HG02840 (cell line): Measurements from ENCODE around the gene LRRC72.
"Not testable (repeated sequence)": the region's sequence is repeated elsewhere in the genome, so short reads cannot be mapped to it uniquely, and the experiment has no call there.

Experiments
- ATAC-seq: cut with Tn5 transposase; IDR thresholded peaks from one replicate; pipeline ENCODE4 v1.9.1; 2021; ENCODE audit warnings: mild to moderate bottlenecking, moderate library complexity, moderate number of reproducible peaks; ENCODE audit not compliant: unreplicated experiment, low FRiP score

The LRRC72 gene

GRCh38 chr7:16526742-16527540, at the start of gene LRRC72:
TSS of gene LRRC72 (plus strand) at chr7:16526825. CDS start at chr7:16526953, 128 bp downstream.
- ATAC-seq = no peak

- no peak for ATAC-seq
Measured at GRCh38 chr7:16479161-16479560, 47.5 kb upstream of the LRRC72 start.

- no peak for ATAC-seq
Measured at GRCh38 chr7:16479591-16479990, 47.0 kb upstream of the LRRC72 start.

- ATAC-seq = no peak
Measured at GRCh38 chr7:16484453-16485158, 42.0 kb upstream of the LRRC72 start.

- no peak for ATAC-seq
Measured at GRCh38 chr7:16491148-16491547, 35.5 kb upstream of the LRRC72 start.

- no peak for ATAC-seq
Measured at GRCh38 chr7:16492513-16493062, 34.0 kb upstream of the LRRC72 start.

GRCh38 chr7:16493266-16493665, 33.4 kb upstream of the LRRC72 start:
- ATAC-seq = no peak

- ATAC-seq = no peak
Measured at GRCh38 chr7:16494551-16494950, 32.1 kb upstream of the LRRC72 start.

GRCh38 chr7:16494955-16495719, 31.5 kb upstream of the LRRC72 start:
- ATAC-seq = no peak

GRCh38 chr7:16498122-16498521, 28.5 kb upstream of the LRRC72 start:
- no peak for ATAC-seq

- no peak for ATAC-seq
Measured at GRCh38 chr7:16502303-16502702, 24.3 kb upstream of the LRRC72 start.

- no peak for ATAC-seq
Measured at GRCh38 chr7:16504019-16504418, 22.6 kb upstream of the LRRC72 start.

- ATAC-seq = not testable (repeated sequence)
Measured at GRCh38 chr7:16506422-16506821, 20.2 kb upstream of the LRRC72 start.

GRCh38 chr7:16509829-16510228, 16.8 kb upstream of the LRRC72 start:
- ATAC-seq = no peak

GRCh38 chr7:16511314-16511713, 15.3 kb upstream of the LRRC72 start:
- ATAC-seq = no peak

GRCh38 chr7:16512097-16512496, 14.5 kb upstream of the LRRC72 start:
- no peak for ATAC-seq

GRCh38 chr7:16514271-16514670, 12.4 kb upstream of the LRRC72 start:
- ATAC-seq = no peak

- ATAC-seq = no peak
Measured at GRCh38 chr7:16514729-16515128, 11.9 kb upstream of the LRRC72 start.

- no peak for ATAC-seq
Measured at GRCh38 chr7:16515785-16516685, 10.6 kb upstream of the LRRC72 start.

- ATAC-seq = not testable (repeated sequence)
Measured at GRCh38 chr7:16519985-16520384, 6.6 kb upstream of the LRRC72 start.
